Measurements from ENCODE around the gene ISL2. TPM values are rescaled to one million over a fixed set of nuclear protein-coding genes. Genes with fewer than 3 reads are reported as not detected.
"Not testable (repeated sequence)": the region's sequence is repeated elsewhere in the genome, so short reads cannot be mapped to it uniquely, and the experiment has no call there.

The ISL2 gene
- polyA plus RNA-seq: not detected

GRCh38 chr15:76336254-76337058 is at the start of gene ISL2:
ISL2 (plus strand) TSS chr15:76336773; CDS start chr15:76336884, 111 bp downstream.
- H3K9me3 Mint-ChIP-seq: peaks cover 0 to 8% (median 0%) of the 10 kb centered on the region in 6 donors
- H3K27ac Mint-ChIP-seq: peak within 1 kb of the TSS in 5 of 6 donors; percentile 2 to 58 (median 37)
- H3K27me3 Mint-ChIP-seq (ENCODE audit: low read depth in 3 of 3): peaks cover 44 to 59% (median 55%) of the 10 kb centered on the region in 3 donors
- H3K4me3 Mint-ChIP-seq: peak within 1 kb of the TSS; percentile 73 to 91 (median 87)
- peaks cover 52 to 59% of the 10 kb centered on the region in 2 donors for H3K4me1 Mint-ChIP-seq
- H3K36me3 Mint-ChIP-seq: peaks cover 0 to 4% (median 0%) of the 10 kb centered on the region in 3 donors
- peak in 1 of 3 donors; percentile 35 for DNase-seq

- Mint-ChIP-seq H3K36me3 (peaks cover 14 to 20% (median 18%) of the 10 kb centered on the region in 3 donors), H3K27me3 (ENCODE audit: low read depth in 3 of 3) (no peaks in the 10 kb centered on the region), H3K27ac (no peak overlapping the region), H3K4me1 (peaks cover 26 to 58% of the 10 kb centered on the region in 2 donors), H3K9me3 (no peaks in the 10 kb centered on the region), H3K4me3 (no peak overlapping the region)
- DNase-seq: no peak
Measured at GRCh38 chr15:76289582-76289981, 47.0 kb upstream of the ISL2 start.

- H3K9me3 Mint-ChIP-seq: no peaks in the 10 kb centered on the region
- H3K4me1 Mint-ChIP-seq: peaks cover 19 to 46% of the 10 kb centered on the region in 2 donors
- peaks cover 9 to 17% (median 10%) of the 10 kb centered on the region in 3 donors for H3K36me3 Mint-ChIP-seq
- no peaks in the 10 kb centered on the region for H3K27me3 Mint-ChIP-seq (ENCODE audit: low read depth in 3 of 3)
- H3K27ac Mint-ChIP-seq: peak overlapping the region in 1 of 6 donors; percentile 12
- no peak overlapping the region for H3K4me3 Mint-ChIP-seq
- DNase-seq: no peak
Measured at GRCh38 chr15:76293361-76293760, 43.2 kb upstream of the ISL2 start.

- H3K9me3 Mint-ChIP-seq; DNase-seq; H3K4me3 Mint-ChIP-seq; H3K27me3 Mint-ChIP-seq (ENCODE audit: low read depth in 3 of 3): not testable (repeated sequence)
- peak overlapping the region in 2 of 6 donors; percentile 32 to 40 for H3K27ac Mint-ChIP-seq
- peaks cover 9 to 15% (median 10%) of the 10 kb centered on the region in 3 donors for H3K36me3 Mint-ChIP-seq
- peaks cover 19 to 46% of the 10 kb centered on the region in 2 donors for H3K4me1 Mint-ChIP-seq
Measured at GRCh38 chr15:76294463-76294862, 42.1 kb upstream of the ISL2 start.

- peaks cover 19 to 36% of the 10 kb centered on the region in 2 donors for H3K4me1 Mint-ChIP-seq
- no peaks in the 10 kb centered on the region for H3K27me3 Mint-ChIP-seq (ENCODE audit: low read depth in 3 of 3)
- H3K36me3 Mint-ChIP-seq: peaks cover 2 to 3% (median 3%) of the 10 kb centered on the region in 3 donors
- no peaks in the 10 kb centered on the region for H3K9me3 Mint-ChIP-seq
- no peak for DNase-seq
- H3K4me3 Mint-ChIP-seq: no peak overlapping the region
- H3K27ac Mint-ChIP-seq: no peak overlapping the region
Measured at GRCh38 chr15:76296849-76297248, 39.7 kb upstream of the ISL2 start.

GRCh38 chr15:76297951-76298350 is 38.6 kb upstream of the ISL2 start:
- H3K4me3 Mint-ChIP-seq; H3K9me3 Mint-ChIP-seq; H3K27ac Mint-ChIP-seq; H3K27me3 Mint-ChIP-seq (ENCODE audit: low read depth in 3 of 3); DNase-seq; H3K36me3 Mint-ChIP-seq: not testable (repeated sequence)
- H3K4me1 Mint-ChIP-seq: peaks cover 23 to 30% of the 10 kb centered on the region in 2 donors

- Mint-ChIP-seq H3K4me1 (peaks cover 17 to 31% of the 10 kb centered on the region in 2 donors), H3K9me3 (no peaks in the 10 kb centered on the region), H3K36me3 (peaks cover 0 to 5% (median 0%) of the 10 kb centered on the region in 3 donors), H3K4me3 (no peak overlapping the region), H3K27me3 (ENCODE audit: low read depth in 3 of 3) (no peaks in the 10 kb centered on the region), H3K27ac (peak overlapping the region in 1 of 6 donors; percentile 23)
- no peak for DNase-seq
Measured at GRCh38 chr15:76298986-76299385, 37.6 kb upstream of the ISL2 start.

- H3K27ac Mint-ChIP-seq: no peak overlapping the region
- DNase-seq: no peak
- no peak overlapping the region for H3K4me3 Mint-ChIP-seq
- peaks cover 14 to 32% of the 10 kb centered on the region in 2 donors for H3K4me1 Mint-ChIP-seq
- no peaks in the 10 kb centered on the region for H3K9me3 Mint-ChIP-seq
- H3K36me3 Mint-ChIP-seq: peaks cover 0 to 5% (median under 1%) of the 10 kb centered on the region in 3 donors
- H3K27me3 Mint-ChIP-seq (ENCODE audit: low read depth in 3 of 3): no peaks in the 10 kb centered on the region
Measured at GRCh38 chr15:76299786-76300185, 36.8 kb upstream of the ISL2 start.

- Mint-ChIP-seq H3K27ac (no peak overlapping the region), H3K27me3 (ENCODE audit: low read depth in 3 of 3) (no peaks in the 10 kb centered on the region), H3K9me3 (no peaks in the 10 kb centered on the region), H3K4me3 (no peak overlapping the region), H3K36me3 (peaks cover 0 to 8% (median 5%) of the 10 kb centered on the region in 3 donors), H3K4me1 (peaks cover 25 to 49% of the 10 kb centered on the region in 2 donors)
- DNase-seq: no peak
Measured at GRCh38 chr15:76303909-76304308, 32.7 kb upstream of the ISL2 start.

GRCh38 chr15:76309601-76310330 is 26.8 kb upstream of the ISL2 start:
- DNase-seq: no peak
- Mint-ChIP-seq H3K9me3 (no peaks in the 10 kb centered on the region), H3K27me3 (ENCODE audit: low read depth in 3 of 3) (peaks cover 1 to 9% (median 4%) of the 10 kb centered on the region in 3 donors), H3K36me3 (peaks cover 0 to 5% (median 3%) of the 10 kb centered on the region in 3 donors), H3K27ac (peak overlapping the region; percentile 24 to 91 (median 86)), H3K4me3 (peak overlapping the region; percentile 88 to 91 (median 89)), H3K4me1 (peaks cover 46 to 67% of the 10 kb centered on the region in 2 donors)

GRCh38 chr15:76310475-76311099 is 26.0 kb upstream of the ISL2 start:
- Mint-ChIP-seq H3K27ac (peak overlapping the region; percentile 85 to 91 (median 90)), H3K36me3 (no peaks in the 10 kb centered on the region), H3K4me1 (peaks cover 40 to 59% of the 10 kb centered on the region in 2 donors), H3K4me3 (peak overlapping the region; percentile 88 to 91 (median 89)), H3K9me3 (no peaks in the 10 kb centered on the region), H3K27me3 (ENCODE audit: low read depth in 3 of 3) (peaks cover 1 to 9% (median 4%) of the 10 kb centered on the region in 3 donors)
- peak in 2 of 3 donors; percentile 24 to 28 for DNase-seq

GRCh38 chr15:76311100-76311953 is 25.2 kb upstream of the ISL2 start, which contains the start of gene ETFA:
ETFA (minus strand) TSS chr15:76311469; CDS start chr15:76311388, 81 bp downstream.
- H3K36me3 Mint-ChIP-seq: no peaks in the 10 kb centered on the region
- peaks cover 36 to 54% of the 10 kb centered on the region in 2 donors for H3K4me1 Mint-ChIP-seq
- DNase-seq: peak; percentile 89 to 91 (median 90)
- H3K4me3 Mint-ChIP-seq: peak within 1 kb of the TSS; percentile 88 to 91 (median 89)
- peak within 1 kb of the TSS; percentile 86 to 92 (median 90) for H3K27ac Mint-ChIP-seq
- no peaks in the 10 kb centered on the region for H3K9me3 Mint-ChIP-seq
- H3K27me3 Mint-ChIP-seq (ENCODE audit: low read depth in 3 of 3): peaks cover 1 to 9% (median 4%) of the 10 kb centered on the region in 3 donors
